Measurements from ENCODE around the gene KCNIP3. TPM values are rescaled to one million over a fixed set of nuclear protein-coding genes. Genes with fewer than 3 reads are reported as not detected.

Gene KCNIP3
- total and polyA plus RNA-seq, 9 of the 15 experiments (the other 6 are each of a cell fraction or from before 2014, with no cell fraction given), result 0.04 TPM; not detected in 8

- TF ChIP-seq, protein P1, sequence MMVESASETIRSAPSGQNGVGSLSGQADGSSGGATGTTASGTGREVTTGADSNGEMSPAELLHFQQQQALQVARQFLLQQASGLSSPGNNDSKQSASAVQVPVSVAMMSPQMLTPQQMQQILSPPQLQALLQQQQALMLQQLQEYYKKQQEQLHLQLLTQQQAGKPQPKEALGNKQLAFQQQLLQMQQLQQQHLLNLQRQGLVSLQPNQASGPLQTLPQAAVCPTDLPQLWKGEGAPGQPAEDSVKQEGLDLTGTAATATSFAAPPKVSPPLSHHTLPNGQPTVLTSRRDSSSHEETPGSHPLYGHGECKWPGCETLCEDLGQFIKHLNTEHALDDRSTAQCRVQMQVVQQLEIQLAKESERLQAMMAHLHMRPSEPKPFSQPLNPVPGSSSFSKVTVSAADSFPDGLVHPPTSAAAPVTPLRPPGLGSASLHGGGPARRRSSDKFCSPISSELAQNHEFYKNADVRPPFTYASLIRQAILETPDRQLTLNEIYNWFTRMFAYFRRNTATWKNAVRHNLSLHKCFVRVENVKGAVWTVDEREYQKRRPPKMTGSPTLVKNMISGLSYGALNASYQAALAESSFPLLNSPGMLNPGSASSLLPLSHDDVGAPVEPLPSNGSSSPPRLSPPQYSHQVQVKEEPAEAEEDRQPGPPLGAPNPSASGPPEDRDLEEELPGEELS (CRISPR knock-in tag; IDR thresholded peaks at IDR 0.05; ENCODE audit: borderline replicate concordance), result no peak
- TF ChIP-seq CAMTA2 (CRISPR knock-in tag; conservative IDR thresholded peaks at IDR 0.05) (no peak), ZZZ3 (IDR thresholded peaks at IDR 0.05) (no peak), ZNF3 (CRISPR knock-in tag; IDR thresholded peaks at IDR 0.05) (no peak), FIP1L1 (IDR thresholded peaks at IDR 0.05; ENCODE audit: low read depth, low read length, poor library complexity, severe bottlenecking) (no peak), ATF6 (CRISPR knock-in tag; IDR thresholded peaks at IDR 0.05) (no peak), ZBTB34 (CRISPR knock-in tag; IDR thresholded peaks at IDR 0.05) (no peak)
Measured at GRCh38 chr2:95317123-95317500, 20.0 kb downstream of the KCNIP3 start (continued).

Measured in K562 (cell line).